Measurements from ENCODE around the gene SPOCK1. TPM values are rescaled to one million over a fixed set of nuclear protein-coding genes. Genes with fewer than 3 reads are reported as not detected.

Gene SPOCK1
- total RNA-seq, 4 donors from 2014 or later, result 46.5 to 52.7 (median 51.4) TPM

DNA sequence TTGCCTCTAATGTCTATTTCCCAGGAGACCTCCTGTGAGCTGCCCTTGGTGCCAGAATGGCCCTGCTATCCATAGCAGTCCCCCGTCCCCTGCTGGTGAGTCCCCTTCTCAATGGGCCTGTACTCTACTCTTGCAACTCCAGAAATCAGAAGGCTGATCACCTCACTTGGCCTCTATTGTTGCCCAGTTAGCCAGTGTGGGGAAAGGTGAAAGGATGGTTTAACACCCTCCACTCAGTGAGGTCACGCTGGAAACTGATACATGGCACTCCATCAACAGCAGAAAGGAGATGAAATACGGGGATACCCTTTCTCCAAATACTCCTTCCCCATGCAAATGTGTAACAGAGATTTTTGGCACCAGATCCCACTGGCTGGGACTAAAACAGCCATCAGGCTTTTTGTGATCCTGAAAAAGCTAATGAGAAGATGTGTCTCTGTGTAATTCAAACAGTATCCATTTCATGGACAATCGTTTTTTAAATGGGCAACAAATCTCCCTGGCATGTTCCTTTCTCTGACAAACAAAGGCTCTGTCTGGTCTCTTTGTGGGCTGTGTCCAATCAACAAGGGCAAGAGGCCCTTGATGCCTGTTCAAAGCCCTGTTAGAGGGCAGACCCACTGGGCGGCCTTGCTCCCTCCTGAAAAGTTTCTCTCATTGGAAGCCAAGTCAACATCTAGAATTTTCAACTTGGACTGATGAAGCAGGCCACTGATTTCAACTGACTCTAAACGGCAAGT is 343.7 kb downstream of the SPOCK1 start:
- Histone ChIP-seq H3K9me3 (no peaks in the 10 kb centered on the region), H3K4me3 (no peak overlapping the region), H3K27ac (no peak overlapping the region), H3K27me3 (no peaks in the 10 kb centered on the region), H3K36me3 (no peaks in the 10 kb centered on the region), H3K4me1 (no peaks in the 10 kb centered on the region)
- TF ChIP-seq CTCF (IDR thresholded peaks at IDR 0.05) (no peak), EP300 (IDR thresholded peaks at IDR 0.05) (no peak), POLR2AphosphoS5 (IDR thresholded peaks at IDR 0.05) (no peak), POLR2A (IDR thresholded peaks at IDR 0.05) (no peak)
- ATAC-seq, result no peak
- 40 to 75% methylated on average over 2 of the region's 6 CpGs for WGBS, 2 donors (ENCODE audit: low coverage in 1 of 2)

DNA sequence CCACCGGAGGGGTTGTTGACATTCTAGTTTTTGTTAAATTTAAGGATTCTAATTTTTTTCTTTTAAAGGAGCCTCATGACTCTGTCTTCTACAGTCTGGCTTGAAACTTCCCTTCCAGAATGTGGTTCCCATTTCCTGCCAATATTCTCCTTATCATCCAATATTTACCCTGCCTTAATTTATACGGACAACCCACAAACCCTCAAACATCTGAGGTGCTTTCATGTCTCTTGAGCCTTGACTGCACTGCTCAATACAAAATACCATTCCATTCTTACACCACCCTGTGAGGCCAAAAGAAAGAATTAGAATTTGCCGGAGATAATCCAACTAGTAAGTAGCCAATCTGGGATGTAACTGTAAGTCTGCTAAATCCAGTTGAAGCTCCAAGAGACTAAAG is 346.5 kb downstream of the SPOCK1 start:
- Histone ChIP-seq H3K36me3 (no peaks in the 10 kb centered on the region), H3K4me1 (no peaks in the 10 kb centered on the region), H3K27me3 (peaks cover 5% of the 10 kb centered on the region), H3K4me3 (no peak overlapping the region), H3K9me3 (no peaks in the 10 kb centered on the region), H3K27ac (no peak overlapping the region)
- WGBS, 2 donors (ENCODE audit: low coverage in 1 of 2), result 83 to 100% methylated on average over 2 to 3 of the region's 3 CpGs
- no peak for ATAC-seq
- TF ChIP-seq CTCF (IDR thresholded peaks at IDR 0.05) (no peak), POLR2A (IDR thresholded peaks at IDR 0.05) (no peak), EP300 (IDR thresholded peaks at IDR 0.05) (no peak), POLR2AphosphoS5 (IDR thresholded peaks at IDR 0.05) (no peak)

- no peak overlapping the region for H3K4me3 ChIP-seq
- no peaks in the 10 kb centered on the region for H3K9me3 ChIP-seq
- 81 to 92% methylated on average over 2 of the region's 2 CpGs for WGBS, 2 donors (ENCODE audit: low coverage in 1 of 2)
- no peaks in the 10 kb centered on the region for H3K36me3 ChIP-seq
- no peak for TF ChIP-seq EP300 (IDR thresholded peaks at IDR 0.05)
- TF ChIP-seq POLR2AphosphoS5 (IDR thresholded peaks at IDR 0.05), result no peak
- no peak for TF ChIP-seq CTCF (IDR thresholded peaks at IDR 0.05)
- TF ChIP-seq POLR2A (IDR thresholded peaks at IDR 0.05), result no peak
- no peak for ATAC-seq
- H3K27me3 ChIP-seq, result peaks cover 10% of the 10 kb centered on the region
- no peak overlapping the region for H3K27ac ChIP-seq
- peaks cover 0 to 3% (median 0%) of the 10 kb centered on the region in 3 donors for H3K4me1 ChIP-seq
Measured at GRCh38 chr5:137148655-137149054, 350.5 kb downstream of the SPOCK1 start.

DNA sequence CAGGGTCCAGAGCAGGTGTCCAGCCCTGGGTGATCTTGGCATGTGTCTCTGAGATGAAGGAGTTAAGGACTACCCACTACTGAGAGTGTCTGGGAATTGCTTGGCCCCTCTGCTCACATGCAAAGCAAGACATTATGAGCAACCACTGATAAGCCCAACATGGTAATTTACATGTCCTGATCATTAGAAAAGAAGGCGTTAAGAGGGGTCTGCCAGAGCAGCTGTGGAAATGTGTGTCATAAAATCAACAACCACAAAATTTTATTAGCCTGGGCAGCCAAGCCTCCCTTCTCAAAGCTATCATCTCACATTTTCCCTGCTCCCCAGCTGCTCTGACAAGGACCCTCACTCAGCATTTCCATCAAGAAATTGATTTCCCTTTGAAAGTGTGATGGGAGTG is 351.0 kb downstream of the SPOCK1 start:
- H3K9me3 ChIP-seq, result no peaks in the 10 kb centered on the region
- no peak for ATAC-seq
- H3K27ac ChIP-seq, result no peak overlapping the region
- no peak overlapping the region for H3K4me3 ChIP-seq
- peaks cover 10% of the 10 kb centered on the region for H3K27me3 ChIP-seq
- WGBS, 2 donors (ENCODE audit: low coverage in 1 of 2), result 67 to 80% methylated on average over 1 of the region's 1 CpG
- H3K36me3 ChIP-seq, result no peaks in the 10 kb centered on the region
- no peak for TF ChIP-seq POLR2A (IDR thresholded peaks at IDR 0.05)
- no peak for TF ChIP-seq EP300 (IDR thresholded peaks at IDR 0.05)
- TF ChIP-seq CTCF (IDR thresholded peaks at IDR 0.05), result no peak
- no peak for TF ChIP-seq POLR2AphosphoS5 (IDR thresholded peaks at IDR 0.05)
- peaks cover 0 to 8% (median 0%) of the 10 kb centered on the region in 3 donors for H3K4me1 ChIP-seq

- Histone ChIP-seq H3K4me1 (peaks cover 0 to 16% (median 4%) of the 10 kb centered on the region in 3 donors), H3K27ac (no peak overlapping the region), H3K27me3 (peaks cover 10% of the 10 kb centered on the region), H3K36me3 (no peaks in the 10 kb centered on the region), H3K9me3 (no peaks in the 10 kb centered on the region), H3K4me3 (no peak overlapping the region)
- 74 to 89% methylated on average over 4 to 5 of the region's 5 CpGs for WGBS, 2 donors (ENCODE audit: low coverage in 1 of 2)
- no peak for TF ChIP-seq POLR2AphosphoS5 (IDR thresholded peaks at IDR 0.05)
- TF ChIP-seq POLR2A (IDR thresholded peaks at IDR 0.05), result no peak
- TF ChIP-seq EP300 (IDR thresholded peaks at IDR 0.05), result no peak
- no peak for TF ChIP-seq CTCF (IDR thresholded peaks at IDR 0.05)
- ATAC-seq, result no peak
Measured at GRCh38 chr5:137147346-137147745, 351.8 kb downstream of the SPOCK1 start.
